Liver (tissue), 9 donors: Measurements from ENCODE around the gene PPP1R36. TPM values are rescaled to one million over a fixed set of nuclear protein-coding genes. Genes with fewer than 3 reads are reported as not detected.

Experiments used
- DNase-seq: peaks from one replicate; pipeline ENCODE4 v3.0.0-alpha.2; 2017; ENCODE audit warnings: low spot score
- H3K27ac ChIP-seq, 2 donors: one replicate each; pipeline ENCODE4 v1.7.0; 2013; ENCODE audit warnings: inconsistent platforms in 2 of 2, low read length in 2 of 2, control low read depth in 1 of 2, low read depth in 1 of 2, mild to moderate bottlenecking in 1 of 2
- H3K27me3 ChIP-seq, 4 donors: one replicate each; pipeline versions ENCODE4 v1.6.1 to v1.7.0; 2013; ENCODE audit warnings: low read length in 3 of 4, inconsistent platforms in 1 of 4, mild to moderate bottlenecking in 1 of 4, moderate library complexity in 1 of 4; ENCODE audit not compliant: control insufficient read depth in 4 of 4, insufficient read depth in 4 of 4
- H3K36me3 ChIP-seq, 4 donors: one replicate each; pipeline versions ENCODE4 v1.6.1 to v1.7.0; 2013; ENCODE audit warnings: low read length in 3 of 4, mild to moderate bottlenecking in 3 of 4, low read depth in 1 of 4, moderate library complexity in 1 of 4; ENCODE audit not compliant: control insufficient read depth in 4 of 4, insufficient read depth in 3 of 4
- H3K4me1 ChIP-seq, 4 donors: one replicate each; pipeline versions ENCODE4 v1.6.1 to v1.7.0; 2013; ENCODE audit warnings: low read length in 3 of 4, mild to moderate bottlenecking in 3 of 4, moderate library complexity in 1 of 4; ENCODE audit not compliant: control insufficient read depth in 4 of 4, insufficient read depth in 4 of 4
- H3K4me3 ChIP-seq, 3 donors: one replicate each; pipeline versions ENCODE4 v1.6.1 to v1.7.0; 2013; ENCODE audit warnings: low read length in 3 of 3, control low read depth in 1 of 3, low read depth in 1 of 3, mild to moderate bottlenecking in 1 of 3
- H3K9ac ChIP-seq, 2 donors: one replicate each; pipeline ENCODE4 v1.7.0; 2013; ENCODE audit warnings: low read length in 2 of 2, mild to moderate bottlenecking in 2 of 2, moderate library complexity in 2 of 2, control low read depth in 1 of 2, low read depth in 1 of 2
- H3K9me3 ChIP-seq, 4 donors: one replicate each; pipeline versions ENCODE4 v1.6.1 to v1.7.0; 2013; ENCODE audit warnings: low read length in 3 of 4; ENCODE audit not compliant: control insufficient read depth in 4 of 4
- CTCF ChIP-seq: fragments of 150-350 bp; IDR thresholded peaks from 2 replicates; pipeline ENCODE4 v1.5.1; 2017; ENCODE audit warnings: improper control_type of control experiment, low read depth, low read length; ENCODE audit not compliant: missing input control
- EGR1 ChIP-seq, 2 donors: IDR thresholded peaks; 2 replicates each; pipeline ENCODE4 v1.6.1; 2016 to 2018; ENCODE audit warnings: antibody characterized with exemption in 2 of 2, low read depth in 2 of 2
- FOXA1 ChIP-seq: IDR thresholded peaks from 2 replicates; pipeline ENCODE4 v1.6.1; 2016; ENCODE audit warnings: antibody characterized with exemption
- FOXA2 ChIP-seq: IDR thresholded peaks from 2 replicates; pipeline ENCODE4 v1.6.1; 2016; ENCODE audit warnings: antibody characterized with exemption
- GABPA ChIP-seq, 2 donors: IDR thresholded peaks in 1 of 2; conservative IDR thresholded peaks in 1 of 2; 2 replicates each; pipeline ENCODE4 v1.6.1; 2016; ENCODE audit warnings: antibody characterized with exemption in 2 of 2, mild to moderate bottlenecking in 1 of 2, moderate library complexity in 1 of 2
- HNF4A ChIP-seq, 2 donors: conservative IDR thresholded peaks; 2 replicates each; pipeline ENCODE4 v1.6.1; 2016; ENCODE audit warnings: antibody characterized with exemption in 2 of 2, mild to moderate bottlenecking in 2 of 2
- HNF4G ChIP-seq: IDR thresholded peaks from 2 replicates; pipeline ENCODE4 v1.6.1; 2016; ENCODE audit warnings: antibody characterized with exemption
- JUND ChIP-seq, 2 donors: IDR thresholded peaks; 2 replicates each; pipeline ENCODE4 v1.6.1; 2016; ENCODE audit warnings: antibody characterized with exemption in 2 of 2
- MAX ChIP-seq: IDR thresholded peaks from 2 replicates; pipeline ENCODE4 v1.6.1; 2016; ENCODE audit warnings: antibody characterized with exemption
- NR2F2 ChIP-seq: IDR thresholded peaks from 2 replicates; pipeline ENCODE4 v1.6.1; 2016; ENCODE audit warnings: antibody characterized with exemption
- RAD21 ChIP-seq, 2 donors: IDR thresholded peaks; 2 replicates each; pipeline ENCODE4 v1.6.1; 2016; ENCODE audit warnings: antibody characterized with exemption in 2 of 2, mild to moderate bottlenecking in 2 of 2
- REST ChIP-seq: IDR thresholded peaks from 2 replicates; pipeline ENCODE4 v1.6.1; 2016; ENCODE audit warnings: antibody characterized with exemption, mild to moderate bottlenecking
- RXRA ChIP-seq, 2 donors: IDR thresholded peaks; 2 replicates each; pipeline ENCODE4 v1.6.1; 2017 to 2018; ENCODE audit warnings: antibody characterized with exemption in 2 of 2, mild to moderate bottlenecking in 1 of 2
- SP1 ChIP-seq: IDR thresholded peaks from 2 replicates; pipeline ENCODE4 v1.6.1; 2018; ENCODE audit warnings: antibody characterized with exemption, mild to moderate bottlenecking
- TAF1 ChIP-seq: conservative IDR thresholded peaks from 2 replicates; pipeline ENCODE4 v1.6.1; 2016; ENCODE audit warnings: antibody characterized with exemption, mild to moderate bottlenecking
- YY1 ChIP-seq: IDR thresholded peaks from 2 replicates; pipeline ENCODE4 v1.6.1; 2016; ENCODE audit warnings: antibody characterized with exemption, mild to moderate bottlenecking
- ZBTB33 ChIP-seq: IDR thresholded peaks from 2 replicates; pipeline ENCODE4 v1.6.1; 2016; ENCODE audit warnings: antibody characterized with exemption
- WGBS: extraction: QIAGEN DNeasy Blood & Tissue Kit; methylation state at CpG from one replicate; pipeline ENCODE4 v1.1.7; 2013; 5-methylcytosine and 5-hydroxymethylcytosine counted together
- polyA plus RNA-seq, 2 donors: library from polyadenylated mRNA; stranded (reverse) in 1 of 2; unstranded in 1 of 2; fragments of 200-250 nt in 1 of 2; fragments of >200 nt in 1 of 2; fragmentation: Nextera tagmentation in 1 of 2; extraction: Ambion mirVana in 1 of 2; gene quantifications; one replicate each; pipeline versions ENCODE4 v1.2.1 to v1.2.3, GENCODE V29; 2013 to 2015
- total RNA-seq, 2 donors: library from RNA; depleted of rRNA; stranded (reverse); fragments of >200 nt; gene quantifications; one replicate each; pipeline ENCODE4 v1.2.3, GENCODE V29; 2014
- donor health status: healthy.
- donor health status: healthy.
- donor health status: healthy.
- donor health status: healthy.
- donor health status: healthy.

The PPP1R36 gene
- total and polyA plus RNA-seq, 4 donors, result 0.08 to 0.09 (median 0.08) TPM; not detected in 1

GRCh38 chr14:64513271-64513670 is 36.5 kb upstream of the PPP1R36 start:
- TF ChIP-seq GABPA (IDR thresholded peaks at IDR 0.05 in 1 of 2, conservative IDR thresholded peaks at IDR 0.05 in 1 of 2) (no peak), FOXA1 (no peak), SP1 (no peak), HNF4G (no peak), HNF4A (conservative IDR thresholded peaks at IDR 0.05) (no peak), FOXA2 (no peak), YY1 (no peak), TAF1 (no peak), EGR1 (IDR thresholded peaks at IDR 0.05; ENCODE audit: low read depth in 2 of 2) (no peak), RAD21 (IDR thresholded peaks at IDR 0.05) (no peak)
- Histone ChIP-seq H3K36me3 (no peaks in the 10 kb centered on the region), H3K9ac (no peak overlapping the region), H3K4me3 (no peak overlapping the region), H3K27me3 (no peaks in the 10 kb centered on the region), H3K27ac (no peak overlapping the region), H3K9me3 (no peaks in the 10 kb centered on the region), H3K4me1 (peaks cover 2 to 21% (median 10%) of the 10 kb centered on the region in 4 donors)
- no peak for DNase-seq
- 88% methylated on average over 2 of the region's 2 CpGs for WGBS

- no peak overlapping the region for H3K9ac ChIP-seq
- TF ChIP-seq ZBTB33 (no peak), MAX (no peak), SP1 (no peak), RAD21 (IDR thresholded peaks at IDR 0.05) (no peak), FOXA2 (no peak), JUND (IDR thresholded peaks at IDR 0.05) (no peak), FOXA1 (no peak), NR2F2 (no peak), REST (no peak), RXRA (IDR thresholded peaks at IDR 0.05) (no peak), TAF1 (no peak), YY1 (no peak), HNF4G (no peak), CTCF (no peak)
- no peak overlapping the region for H3K27ac ChIP-seq
- H3K4me3 ChIP-seq, result no peak overlapping the region
- H3K27me3 ChIP-seq, result no peaks in the 10 kb centered on the region
- DNase-seq, result no peak
- H3K4me1 ChIP-seq, result peaks cover 2 to 17% (median 7%) of the 10 kb centered on the region in 4 donors
- H3K36me3 ChIP-seq, result no peaks in the 10 kb centered on the region
- H3K9me3 ChIP-seq, result no peaks in the 10 kb centered on the region
- WGBS, result 23% methylated on average over 1 of the region's 1 CpG
Observed at GRCh38 chr14:64515053-64515452, 34.7 kb upstream of the PPP1R36 start.
